Kidney epithelial cell (primary cell): Measurements from ENCODE around the gene CTXN3. TPM values are rescaled to one million over a fixed set of nuclear protein-coding genes. Genes with fewer than 3 reads are reported as not detected.

Experiments
- DNase-seq: peaks from one replicate; pipeline ENCODE4 v3.0.0-alpha.2; 2010; ENCODE audit warnings: low read depth
- H3K27me3 ChIP-seq: 2 replicates; pipeline ENCODE4 v1.6.0; 2011; ENCODE audit warnings: low read length; ENCODE audit not compliant: control insufficient read depth, insufficient read depth
- H3K36me3 ChIP-seq: 2 replicates; pipeline ENCODE4 v1.5.1; 2011; ENCODE audit warnings: low read length; ENCODE audit not compliant: control insufficient read depth, insufficient read depth
- H3K4me3 ChIP-seq: 2 replicates; pipeline ENCODE4 v1.5.1; 2011; ENCODE audit warnings: low read depth, mild to moderate bottlenecking, control low read depth, low read length
- total RNA-seq: library from RNA; depleted of rRNA; stranded (reverse); fragments of >200 nt; gene quantifications from 2 replicates; pipeline ENCODE4 v1.2.3, GENCODE V29; 2015
- TF ChIP-seq, protein P1 (sequence below): IDR thresholded peaks from 2 replicates; pipeline ENCODE4 v1.5.1; 2011; ENCODE audit warnings: mild to moderate bottlenecking, moderate library complexity, low read length, control low read depth, inconsistent platforms; ENCODE audit not compliant: insufficient read depth, poor library complexity, severe bottlenecking

The CTXN3 gene
- total RNA-seq, 1 donor from 2014 or later, result not detected

DNA sequence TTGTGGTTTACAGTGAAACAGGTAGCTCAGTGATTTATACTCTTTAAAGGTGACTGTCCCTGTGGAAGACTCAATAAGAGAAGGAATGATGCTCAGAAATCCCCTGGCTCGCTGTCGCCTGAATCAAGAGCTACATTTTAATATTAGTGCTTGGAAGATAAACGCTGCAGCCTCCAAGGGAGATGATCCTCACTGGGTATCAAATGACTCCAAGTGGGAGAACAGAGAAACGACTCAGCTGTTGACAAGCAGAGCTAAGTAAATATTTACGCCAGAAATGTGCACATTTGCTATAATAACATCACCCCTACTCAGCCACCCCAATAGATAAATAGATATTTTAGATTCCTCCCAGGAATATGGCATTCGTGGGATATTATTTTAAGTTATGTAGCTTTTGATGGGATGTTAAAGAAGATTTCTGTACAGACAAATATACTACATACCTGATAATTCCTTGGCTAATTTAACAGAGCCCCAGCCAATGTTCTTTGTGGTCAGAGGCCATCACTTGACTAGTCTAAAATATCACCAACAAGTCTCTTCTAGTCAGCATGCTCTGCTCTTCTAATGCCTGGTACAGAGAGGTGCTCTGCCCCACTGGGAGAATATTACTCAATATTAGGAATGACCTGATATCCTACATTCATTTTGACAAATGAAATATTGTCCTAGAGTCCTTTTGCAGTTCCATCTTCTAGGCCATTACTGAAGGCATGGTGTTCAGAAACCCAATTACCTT is 36.0 kb downstream of the CTXN3 start:
- Histone ChIP-seq H3K4me3 (no peak overlapping the region), H3K36me3 (no peaks in the 10 kb centered on the region), H3K27me3 (no peaks in the 10 kb centered on the region)
- TF ChIP-seq, protein P1, sequence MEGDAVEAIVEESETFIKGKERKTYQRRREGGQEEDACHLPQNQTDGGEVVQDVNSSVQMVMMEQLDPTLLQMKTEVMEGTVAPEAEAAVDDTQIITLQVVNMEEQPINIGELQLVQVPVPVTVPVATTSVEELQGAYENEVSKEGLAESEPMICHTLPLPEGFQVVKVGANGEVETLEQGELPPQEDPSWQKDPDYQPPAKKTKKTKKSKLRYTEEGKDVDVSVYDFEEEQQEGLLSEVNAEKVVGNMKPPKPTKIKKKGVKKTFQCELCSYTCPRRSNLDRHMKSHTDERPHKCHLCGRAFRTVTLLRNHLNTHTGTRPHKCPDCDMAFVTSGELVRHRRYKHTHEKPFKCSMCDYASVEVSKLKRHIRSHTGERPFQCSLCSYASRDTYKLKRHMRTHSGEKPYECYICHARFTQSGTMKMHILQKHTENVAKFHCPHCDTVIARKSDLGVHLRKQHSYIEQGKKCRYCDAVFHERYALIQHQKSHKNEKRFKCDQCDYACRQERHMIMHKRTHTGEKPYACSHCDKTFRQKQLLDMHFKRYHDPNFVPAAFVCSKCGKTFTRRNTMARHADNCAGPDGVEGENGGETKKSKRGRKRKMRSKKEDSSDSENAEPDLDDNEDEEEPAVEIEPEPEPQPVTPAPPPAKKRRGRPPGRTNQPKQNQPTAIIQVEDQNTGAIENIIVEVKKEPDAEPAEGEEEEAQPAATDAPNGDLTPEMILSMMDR, result no peak
- DNase-seq, result no peak

DNA sequence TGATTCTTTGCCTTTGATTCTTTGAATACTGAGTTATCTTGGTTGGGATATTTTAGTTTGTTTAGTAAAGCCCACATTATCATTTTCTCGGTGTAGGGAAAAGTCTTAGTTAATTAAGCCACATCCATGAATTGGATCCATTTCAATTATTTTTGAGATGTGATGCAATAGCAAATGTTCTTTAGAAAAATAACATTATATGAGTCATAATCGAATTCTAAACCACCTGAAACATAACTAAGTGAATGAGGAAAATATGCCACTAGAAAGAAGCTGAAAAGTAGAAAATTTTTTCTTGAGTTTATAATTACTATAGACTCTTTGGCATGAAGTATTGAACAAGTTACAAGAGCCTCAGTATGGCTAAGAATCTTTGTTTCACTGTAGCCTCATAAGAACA is 36.8 kb downstream of the CTXN3 start:
- no peak for DNase-seq
- Histone ChIP-seq H3K4me3 (no peak overlapping the region), H3K27me3 (no peaks in the 10 kb centered on the region), H3K36me3 (no peaks in the 10 kb centered on the region)
- TF ChIP-seq, protein P1, result no peak

DNA sequence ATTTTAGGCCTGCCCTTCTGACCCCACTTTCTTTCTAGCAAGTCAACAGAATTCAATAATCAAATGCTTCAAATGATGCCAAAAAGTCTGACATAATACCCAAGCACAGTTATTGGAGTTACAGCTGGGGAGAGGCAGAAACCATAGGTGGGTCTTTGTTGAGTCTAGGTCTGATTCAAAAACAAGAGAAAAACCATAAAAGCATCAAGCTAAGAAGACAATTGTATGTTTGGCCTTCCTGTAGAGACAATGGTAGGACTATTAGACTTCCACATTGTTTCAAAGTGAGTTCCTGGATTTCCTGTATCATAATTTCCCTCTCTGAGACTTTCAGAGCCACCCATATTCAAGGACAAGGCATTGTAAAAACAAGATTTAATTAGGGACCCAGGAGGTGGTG is 37.5 kb downstream of the CTXN3 start:
- TF ChIP-seq, protein P1, result no peak
- Histone ChIP-seq H3K36me3 (no peaks in the 10 kb centered on the region), H3K27me3 (no peaks in the 10 kb centered on the region), H3K4me3 (no peak overlapping the region)
- DNase-seq, result no peak

DNA sequence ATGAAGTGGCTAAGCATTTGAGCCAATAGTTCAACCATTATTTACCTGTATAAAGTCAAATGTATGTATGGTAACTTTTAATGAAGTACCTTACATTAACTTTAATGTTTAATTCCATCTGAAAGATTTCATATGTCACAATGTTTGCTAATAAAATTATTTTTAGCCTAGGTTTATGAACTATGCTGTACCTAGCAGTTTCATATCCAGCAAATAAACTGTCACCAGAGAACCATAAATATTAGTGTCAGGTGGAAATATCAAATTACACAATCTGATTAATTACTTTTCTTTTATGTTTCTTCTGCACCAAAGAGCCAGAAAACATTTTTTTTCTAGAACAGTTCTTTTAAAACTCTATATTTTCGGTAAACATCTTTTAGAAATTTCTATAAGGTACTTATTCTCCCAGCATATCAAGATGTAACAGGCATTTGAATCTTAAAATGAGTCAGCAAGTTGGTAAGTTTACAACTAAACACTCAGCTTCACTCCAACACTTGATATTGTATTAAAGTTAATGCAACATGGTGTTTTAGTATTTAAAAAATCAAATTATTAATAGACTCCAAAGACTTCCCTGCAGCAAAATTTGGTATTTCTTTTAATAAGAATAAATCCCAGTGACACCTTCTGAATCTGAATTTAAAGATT is 45.8 kb downstream of the CTXN3 start:
- TF ChIP-seq, protein P1, result no peak
- Histone ChIP-seq H3K27me3 (no peaks in the 10 kb centered on the region), H3K4me3 (no peak overlapping the region), H3K36me3 (no peaks in the 10 kb centered on the region)
- DNase-seq, result no peak

DNA sequence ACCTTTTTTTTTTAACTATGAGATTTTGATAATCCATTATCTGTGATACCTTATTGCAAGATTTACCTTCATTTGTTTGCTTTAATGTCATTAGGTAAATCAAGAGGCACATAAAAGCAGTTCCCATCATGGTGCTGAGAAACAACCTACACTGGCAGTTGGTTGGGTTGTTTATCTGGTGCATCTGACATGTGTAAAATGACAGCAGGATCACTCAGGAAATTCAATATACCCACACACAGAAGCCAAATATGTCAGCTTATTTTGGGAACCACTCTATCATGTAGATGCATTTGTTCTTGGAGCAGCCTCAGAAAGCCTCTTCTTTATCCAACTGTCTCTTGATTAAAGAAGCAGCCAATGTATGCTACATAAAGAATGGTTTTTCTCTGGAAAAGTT is 46.5 kb downstream of the CTXN3 start:
- DNase-seq, result no peak
- Histone ChIP-seq H3K27me3 (no peaks in the 10 kb centered on the region), H3K36me3 (no peaks in the 10 kb centered on the region), H3K4me3 (no peak overlapping the region)
- TF ChIP-seq, protein P1, result no peak
